Measurements from ENCODE around the gene FBRSL1. TPM values are rescaled to one million over a fixed set of nuclear protein-coding genes. Genes with fewer than 3 reads are reported as not detected.

Gene FBRSL1
- total and polyA plus RNA-seq, 2 of the 8 experiments (the other 6 are each of a cell fraction or from before 2014, with no cell fraction given): 18.4 to 109 TPM

DNA sequence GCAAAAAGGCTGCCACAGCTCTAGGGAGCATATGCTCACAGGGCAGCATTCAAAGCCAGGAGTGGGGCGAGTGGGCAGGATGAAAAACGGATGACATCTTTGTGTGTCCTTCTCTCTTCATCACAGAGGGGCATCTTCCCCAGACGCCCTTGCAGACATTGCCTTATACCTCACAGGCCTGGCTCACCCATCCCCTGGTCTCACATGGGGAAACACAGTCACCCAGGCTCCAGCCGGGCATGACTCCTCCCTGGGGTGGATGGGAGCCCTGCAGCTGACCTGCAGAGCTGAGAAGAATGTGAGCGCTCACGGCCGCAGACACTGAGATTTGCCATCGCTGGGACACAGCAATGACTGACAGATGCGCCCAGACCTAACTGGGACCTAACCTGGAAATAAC is 7.2 kb upstream of the FBRSL1 start:
- H3K9me3 ChIP-seq (ENCODE audit: insufficient read depth in 2 of 2, low read depth in 1 of 2, low read length in 1 of 2): no peaks in the 10 kb centered on the region
- no peak for FAIRE-seq
- no peak overlapping the region for H4K8ac ChIP-seq (ENCODE audit: extremely low read depth, insufficient read depth, low read length)
- H4K5ac ChIP-seq (ENCODE audit: insufficient read length, low read depth, low read length): no peak overlapping the region
- no peak overlapping the region for H3K4ac ChIP-seq (replicated peaks; ENCODE audit: insufficient read length, low read depth, low read length)
- no peaks in the 10 kb centered on the region for H3K23me2 ChIP-seq (ENCODE audit: low read depth, low read length)
- no peak overlapping the region for H3K56ac ChIP-seq (replicated peaks; ENCODE audit: insufficient read length, low read depth, low read length)
- no peak overlapping the region for H4K91ac ChIP-seq (replicated peaks; ENCODE audit: insufficient read length, low read length)
- no peaks in the 10 kb centered on the region for H3K79me1 ChIP-seq (ENCODE audit: low read depth, low read length)
- no peak overlapping the region for H2AK5ac ChIP-seq (ENCODE audit: low read depth, low read length)
- H2BK12ac ChIP-seq (ENCODE audit: low read depth, low read length): no peak overlapping the region
- no peak overlapping the region for H3K14ac ChIP-seq (ENCODE audit: insufficient read length)
- no peak overlapping the region for H3K4me2 ChIP-seq (ENCODE audit: insufficient read depth in 1 of 2, low read depth in 2 of 2, low read length in 2 of 2)
- no peak overlapping the region for H2BK5ac ChIP-seq (ENCODE audit: low read depth, low read length)
- H3K27me3 ChIP-seq (replicated peaks in 1 of 4; ENCODE audit: control insufficient read depth in 3 of 4, extremely low read depth in 1 of 4, insufficient read depth in 3 of 4, low read length in 3 of 4): peaks cover 48 to 96% (median 83%) of the 10 kb centered on the region in 4 experiments
- H2BK120ac ChIP-seq (replicated peaks; ENCODE audit: low read depth, low read length): no peak overlapping the region
- CTCF ChIA-PET (ENCODE audit: partially characterized antibody): interaction anchor here (0.9 to 1.7 kb wide), 3 partner anchors 22 to 109 kb away, joined by 3 to 5 read pairs (median 3); no protein-coding TSS in a partner anchor
- no peak overlapping the region for H3K23ac ChIP-seq (ENCODE audit: insufficient read length)
- no peak overlapping the region for H3K27ac ChIP-seq (ENCODE audit: low read depth, low read length)
- H3K36me3 ChIP-seq (ENCODE audit: control insufficient read depth in 2 of 4, insufficient read depth in 4 of 4, low read length in 3 of 4): no peaks in the 10 kb centered on the region
- no peaks in the 10 kb centered on the region for H3K4me1 ChIP-seq (replicated peaks in 1 of 4; ENCODE audit: control insufficient read depth in 3 of 4, insufficient read depth in 4 of 4, low read length in 3 of 4)
- H2BK15ac ChIP-seq (ENCODE audit: low read length): no peak overlapping the region
- H3K4me3 ChIP-seq (ENCODE audit: extremely low read depth in 1 of 4, insufficient read depth in 2 of 4, low read depth in 3 of 4, low read length in 4 of 4): no peak overlapping the region
- no peak overlapping the region for H2AFZ ChIP-seq (ENCODE audit: low read length)
- no peaks in the 10 kb centered on the region for H3K79me2 ChIP-seq (ENCODE audit: control insufficient read depth in 1 of 2, insufficient read depth in 2 of 2, low read length in 2 of 2)
- peaks cover 1 to 2% of the 10 kb centered on the region in 2 experiments for H4K20me1 ChIP-seq (replicated peaks in 1 of 2; ENCODE audit: control insufficient read depth in 1 of 2, insufficient read depth in 2 of 2, low read length in 2 of 2)
- POLR2A ChIA-PET (ENCODE audit: partially characterized antibody): no interaction called here
- DNase-seq (ENCODE audit: low read depth in 1 of 2, low spot score in 2 of 2): no peak
- no peak overlapping the region for H2BK20ac ChIP-seq (ENCODE audit: low read length)
- H3K9ac ChIP-seq (replicated peaks in 1 of 4; ENCODE audit: extremely low read depth in 1 of 4, low read depth in 3 of 4, low read length in 3 of 4): no peak overlapping the region
- no peak overlapping the region for H3K18ac ChIP-seq (ENCODE audit: extremely low read depth, low read length)
- WGBS, 2 experiments (ENCODE audit: extremely low coverage in 1 of 2, insufficient coverage in 1 of 2, insufficient read length in 1 of 2, insufficient replicate concordance in 2 of 2, low coverage in 1 of 2, low lambda C conversion rate in 2 of 2, missing lambda C conversion rate in 1 of 2): 91% methylated on average over 9 of the region's 9 CpGs; no CpG with 5 or more reads in 1 of the 2 experiments
- no peak for TF ChIP-seq CBX8 (IDR thresholded peaks at IDR 0.05; ENCODE audit: borderline replicate concordance, low read depth, low read length)
- no peak for TF ChIP-seq SP4 (IDR thresholded peaks at IDR 0.05; ENCODE audit: low read length)
- TF ChIP-seq SP1 (IDR thresholded peaks at IDR 0.05; ENCODE audit: low read depth, low read length): no peak
- no peak for TF ChIP-seq BRCA1 (IDR thresholded peaks at IDR 0.05; ENCODE audit: low read depth, low read length)
- no peak for TF ChIP-seq SRF (IDR thresholded peaks at IDR 0.05; ENCODE audit: low read depth, low read length)
- TF ChIP-seq BCL11A (IDR thresholded peaks at IDR 0.05; ENCODE audit: low read depth in 2 of 2, low read length in 2 of 2): no peak
- TF ChIP-seq JUND (IDR thresholded peaks at IDR 0.05; ENCODE audit: low read length): no peak
- TF ChIP-seq CHD1 (IDR thresholded peaks at IDR 0.05; ENCODE audit: low read depth, low read length): no peak
- no peak for TF ChIP-seq TAF7 (optimal IDR thresholded peaks at IDR 0.05; ENCODE audit: borderline replicate concordance, low read depth, low read length)
- TF ChIP-seq BACH1 (IDR thresholded peaks at IDR 0.05; ENCODE audit: low read length): no peak
- TF ChIP-seq, protein P1, sequence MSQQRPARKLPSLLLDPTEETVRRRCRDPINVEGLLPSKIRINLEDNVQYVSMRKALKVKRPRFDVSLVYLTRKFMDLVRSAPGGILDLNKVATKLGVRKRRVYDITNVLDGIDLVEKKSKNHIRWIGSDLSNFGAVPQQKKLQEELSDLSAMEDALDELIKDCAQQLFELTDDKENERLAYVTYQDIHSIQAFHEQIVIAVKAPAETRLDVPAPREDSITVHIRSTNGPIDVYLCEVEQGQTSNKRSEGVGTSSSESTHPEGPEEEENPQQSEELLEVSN (IDR thresholded peaks at IDR 0.05): no peak
- no peak for TF ChIP-seq PHF8 (conservative IDR thresholded peaks at IDR 0.05; ENCODE audit: low read depth, low read length)
- TF ChIP-seq RNF2 (IDR thresholded peaks at IDR 0.05; ENCODE audit: borderline replicate concordance, low read depth, low read length, missing control alignments, poor library complexity, severe bottlenecking): no peak
- TF ChIP-seq SAP30 (IDR thresholded peaks at IDR 0.05; ENCODE audit: insufficient read depth, insufficient replicate concordance, low read length): no peak
